Panc1 (cell line): ENCODE results near the gene ADNP.

Experiments used
- CTCF ChIP-seq: fragments of 450-650 bp; IDR thresholded peaks from 2 replicates; pipeline ENCODE4 v1.5.1; 2017; ENCODE audit warnings: mild to moderate bottlenecking
- POLR2AphosphoS5 ChIP-seq: IDR thresholded peaks from 2 replicates; pipeline ENCODE4 v1.6.1; 2012; ENCODE audit warnings: mild to moderate bottlenecking, low read depth, low read length, moderate library complexity
- SIN3A ChIP-seq: IDR thresholded peaks from 2 replicates; pipeline ENCODE4 v1.6.1; 2012; ENCODE audit warnings: low read depth, mild to moderate bottlenecking, low read length, moderate library complexity, borderline replicate concordance; ENCODE audit not compliant: insufficient read depth
- TCF7L2 ChIP-seq: IDR thresholded peaks from 2 replicates; pipeline ENCODE4 v1.6.1; 2011; ENCODE audit warnings: mild to moderate bottlenecking, low read depth, low read length, inconsistent platforms
- TF ChIP-seq, protein P1 (sequence below), 2 experiments: IDR thresholded peaks; 2 replicates each; pipeline ENCODE4 v1.6.1; 2011 to 2012; ENCODE audit warnings: low read depth in 2 of 2, control low read depth in 1 of 2, low read length in 1 of 2, mild to moderate bottlenecking in 1 of 2, moderate library complexity in 1 of 2; ENCODE audit not compliant: insufficient read depth in 1 of 2

DNA sequence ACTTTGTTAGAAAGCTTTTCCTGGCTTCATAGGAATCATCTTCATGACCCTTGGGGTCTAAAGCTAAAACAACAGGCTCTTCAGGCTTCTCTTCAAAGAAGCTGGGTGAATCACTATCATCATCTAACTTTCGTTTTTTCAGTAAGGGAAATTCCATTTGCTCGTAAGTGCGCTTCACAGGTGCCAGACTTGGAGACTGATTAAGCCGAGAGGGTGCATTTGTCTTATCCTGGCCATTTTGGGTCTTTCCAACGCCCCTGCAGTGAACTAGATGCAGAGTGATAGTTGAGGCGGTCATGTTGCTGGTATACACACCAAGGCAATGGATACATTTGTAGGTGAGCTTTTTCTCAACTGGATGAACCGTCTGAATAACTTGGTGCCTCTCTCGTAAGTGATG lies 38.8 kb downstream of the ADNP start:
- no peak for TF ChIP-seq CTCF
- TF ChIP-seq POLR2AphosphoS5: no peak
- TF ChIP-seq, protein P1, sequence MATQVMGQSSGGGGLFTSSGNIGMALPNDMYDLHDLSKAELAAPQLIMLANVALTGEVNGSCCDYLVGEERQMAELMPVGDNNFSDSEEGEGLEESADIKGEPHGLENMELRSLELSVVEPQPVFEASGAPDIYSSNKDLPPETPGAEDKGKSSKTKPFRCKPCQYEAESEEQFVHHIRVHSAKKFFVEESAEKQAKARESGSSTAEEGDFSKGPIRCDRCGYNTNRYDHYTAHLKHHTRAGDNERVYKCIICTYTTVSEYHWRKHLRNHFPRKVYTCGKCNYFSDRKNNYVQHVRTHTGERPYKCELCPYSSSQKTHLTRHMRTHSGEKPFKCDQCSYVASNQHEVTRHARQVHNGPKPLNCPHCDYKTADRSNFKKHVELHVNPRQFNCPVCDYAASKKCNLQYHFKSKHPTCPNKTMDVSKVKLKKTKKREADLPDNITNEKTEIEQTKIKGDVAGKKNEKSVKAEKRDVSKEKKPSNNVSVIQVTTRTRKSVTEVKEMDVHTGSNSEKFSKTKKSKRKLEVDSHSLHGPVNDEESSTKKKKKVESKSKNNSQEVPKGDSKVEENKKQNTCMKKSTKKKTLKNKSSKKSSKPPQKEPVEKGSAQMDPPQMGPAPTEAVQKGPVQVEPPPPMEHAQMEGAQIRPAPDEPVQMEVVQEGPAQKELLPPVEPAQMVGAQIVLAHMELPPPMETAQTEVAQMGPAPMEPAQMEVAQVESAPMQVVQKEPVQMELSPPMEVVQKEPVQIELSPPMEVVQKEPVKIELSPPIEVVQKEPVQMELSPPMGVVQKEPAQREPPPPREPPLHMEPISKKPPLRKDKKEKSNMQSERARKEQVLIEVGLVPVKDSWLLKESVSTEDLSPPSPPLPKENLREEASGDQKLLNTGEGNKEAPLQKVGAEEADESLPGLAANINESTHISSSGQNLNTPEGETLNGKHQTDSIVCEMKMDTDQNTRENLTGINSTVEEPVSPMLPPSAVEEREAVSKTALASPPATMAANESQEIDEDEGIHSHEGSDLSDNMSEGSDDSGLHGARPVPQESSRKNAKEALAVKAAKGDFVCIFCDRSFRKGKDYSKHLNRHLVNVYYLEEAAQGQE (IDR thresholded peaks at IDR 0.05; ENCODE audit: insufficient read depth in 1 of 2, low read depth in 2 of 2, low read length in 1 of 2): no peak
- no peak for TF ChIP-seq TCF7L2
- no peak for TF ChIP-seq SIN3A
